A549 (cell line): Measurements from ENCODE around the gene FOXP1. TPM values are rescaled to one million over a fixed set of nuclear protein-coding genes. Genes with fewer than 3 reads are reported as not detected.
"Not testable (repeated sequence)": the region's sequence is repeated elsewhere in the genome, so short reads cannot be mapped to it uniquely, and the experiment has no call there.

ENCODE experiments used
- ATAC-seq, 2 experiments: fragments of 200-7000 bp in 1 of 2; fragments of >200 bp in 1 of 2; cut with Nextera tagmentation in 1 of 2; cut with Tn5 transposase in 1 of 2; 3 replicates each; pipeline versions ENCODE4 v1.8.0 to v1.9.1; 2018 to 2020; ENCODE audit warnings: mild to moderate bottlenecking in 1 of 2, moderate library complexity in 1 of 2
- CTCF ChIA-PET: fragments of 300-600 bp; sonication (Branson Sonifier 250); formaldehyde crosslinking; extraction: SDS; loops from one replicate; lab custom pipeline; 2021; ENCODE audit warnings: antibody characterized with exemption, inconsistent platforms; lab: Yijun Ruan, JAX
- POLR2A ChIA-PET: fragments of 350-600 bp; formaldehyde crosslinking; extraction: SDS; loops from one replicate; lab custom pipeline; 2021; ENCODE audit warnings: antibody characterized with exemption, inconsistent platforms; lab: Yijun Ruan, JAX
- DNase-seq, 2 experiments: peaks; one replicate each; pipeline versions ENCODE4 v3.0.0 to v3.0.0-alpha.2; 2011 to 2016; ENCODE audit warnings: low read depth in 1 of 2, low spot score in 1 of 2
- FAIRE-seq: peaks from 2 replicates; lab custom pipeline; 2011; peaks lifted over from hg19 to GRCh38; lab: Jason Lieb, UNC
- H3K27ac ChIP-seq, 2 experiments: fragments of >200 bp; sonication (Bioruptor Twin); formaldehyde crosslinking; 3 replicates each; pipeline ENCODE4 v1.5.1; 2016 to 2017
- H3K4me1 ChIP-seq: fragments of >200 bp; sonication (Bioruptor Twin); formaldehyde crosslinking; 3 replicates; pipeline ENCODE4 v1.6.1; 2016
- H3K4me2 ChIP-seq: fragments of >200 bp; sonication (Bioruptor Twin); formaldehyde crosslinking; 3 replicates; pipeline ENCODE4 v1.6.1; 2016
- H3K4me3 ChIP-seq: fragments of >200 bp; sonication (Bioruptor Twin); formaldehyde crosslinking; 3 replicates; pipeline ENCODE4 v1.5.1; 2016
- H3K9me3 ChIP-seq: fragments of >200 bp; sonication (Bioruptor Twin); formaldehyde crosslinking; 3 replicates; pipeline ENCODE4 v1.6.1; 2016
- CHD2 ChIP-seq: fragments of 150-350 bp; IDR thresholded peaks from 2 replicates; pipeline ENCODE4 v1.6.1; 2014; ENCODE audit warnings: low read length; ENCODE audit not compliant: partially characterized antibody
- CHD4 ChIP-seq: fragments of 200-600 bp; sonication (generic); IDR thresholded peaks from 2 replicates; pipeline ENCODE4 v1.6.1; 2016; ENCODE audit warnings: antibody characterized with exemption, mild to moderate bottlenecking, borderline replicate concordance
- EHMT2 ChIP-seq: fragments of 200-600 bp; sonication (generic); IDR thresholded peaks from 2 replicates; pipeline ENCODE4 v1.6.1; 2016; ENCODE audit warnings: antibody characterized with exemption, low read depth, mild to moderate bottlenecking, moderate library complexity
- FOSB ChIP-seq: fragments of 250-450 bp; sonication (Bioruptor Pico); IDR thresholded peaks from 2 replicates; pipeline ENCODE4 v1.5.0; 2020; ENCODE audit warnings: mild to moderate bottlenecking, moderate library complexity
- FOXS1 ChIP-seq: fragments of 250-450 bp; sonication (Bioruptor Pico); IDR thresholded peaks from 2 replicates; pipeline ENCODE4 v1.5.0; 2020; ENCODE audit warnings: mild to moderate bottlenecking, moderate library complexity
- KDM1A ChIP-seq: fragments of 200-600 bp; sonication (generic); IDR thresholded peaks from 2 replicates; pipeline ENCODE4 v1.6.1; 2016; ENCODE audit warnings: low read depth, mild to moderate bottlenecking
- KDM5A ChIP-seq: fragments of 200-600 bp; sonication (generic); IDR thresholded peaks from 2 replicates; pipeline ENCODE4 v1.6.1; 2016; ENCODE audit warnings: antibody characterized with exemption, mild to moderate bottlenecking
- MAFK ChIP-seq: fragments of 450-650 bp; IDR thresholded peaks from 2 replicates; pipeline ENCODE4 v1.6.1; 2014; ENCODE audit not compliant: partially characterized antibody
- MYC ChIP-seq: IDR thresholded peaks from 2 replicates; pipeline ENCODE4 v1.6.1; 2012; ENCODE audit warnings: mild to moderate bottlenecking, inconsistent platforms, low read length, improper control_type of control experiment, borderline replicate concordance
- NPAS2 ChIP-seq: fragments of 250-450 bp; sonication (Bioruptor Pico); IDR thresholded peaks from 2 replicates; pipeline ENCODE4 v1.8.0; 2022; ENCODE audit warnings: mild to moderate bottlenecking, moderate library complexity, borderline replicate concordance
- PHF8 ChIP-seq: fragments of 200-600 bp; sonication (generic); IDR thresholded peaks from 2 replicates; pipeline ENCODE4 v1.6.1; 2016; ENCODE audit warnings: low read depth, mild to moderate bottlenecking, antibody characterized with exemption, moderate library complexity, borderline replicate concordance
- POLR2A ChIP-seq: IDR thresholded peaks from 2 replicates; pipeline ENCODE4 v1.6.1; 2012; ENCODE audit warnings: mild to moderate bottlenecking, low read length
- POLR2AphosphoS2 ChIP-seq: conservative IDR thresholded peaks from 2 replicates; pipeline ENCODE4 v1.6.1; 2012; ENCODE audit warnings: low read length, improper control_type of control experiment, inconsistent platforms
- RFX5 ChIP-seq: fragments of 450-650 bp; IDR thresholded peaks from 2 replicates; pipeline ENCODE4 v1.7.1; 2014; ENCODE audit warnings: antibody characterized with exemption, mild to moderate bottlenecking, moderate library complexity
- SMC3 ChIP-seq: fragments of >200 bp; sonication (Bioruptor Twin); formaldehyde crosslinking; IDR thresholded peaks from 3 replicates; pipeline ENCODE4 v1.6.1; 2018; ENCODE audit warnings: inconsistent platforms
- SREBF2 ChIP-seq: fragments of 450-650 bp; IDR thresholded peaks from 2 replicates; pipeline ENCODE4 v1.6.1; 2014; ENCODE audit warnings: mild to moderate bottlenecking, moderate library complexity
- TP53 ChIP-seq: fragments of 250-450 bp; sonication (Bioruptor Pico); IDR thresholded peaks from 2 replicates; pipeline ENCODE4 v1.5.0; 2021; ENCODE audit warnings: mild to moderate bottlenecking, moderate library complexity
- ZFP36 ChIP-seq: fragments of 450-650 bp; IDR thresholded peaks from 2 replicates; pipeline ENCODE4 v1.6.1; 2014; ENCODE audit warnings: borderline replicate concordance; ENCODE audit not compliant: partially characterized antibody
- ZNF302 ChIP-seq: fragments of 250-450 bp; sonication (Bioruptor Pico); IDR thresholded peaks from 2 replicates; pipeline ENCODE4 v1.9.0; 2021; ENCODE audit warnings: inconsistent platforms, mild to moderate bottlenecking, moderate library complexity
- WGBS: methylation state at CpG from one replicate; pipeline ENCODE4 v1.1.6; 2017; ENCODE audit errors: missing lambda C conversion rate; 5-methylcytosine and 5-hydroxymethylcytosine counted together
- polyA plus RNA-seq, 4 experiments: library from polyadenylated mRNA; depleted of rRNA in 3 of 4; stranded (reverse); fragments of >200 nt; fragmentation: RNase III in 1 of 4; extraction: RNeasy Plus Mini Kit Qiagen cat#74134 plus additional on column Dnase treatment in 1 of 4; gene quantifications; 2 replicates in 3 of 4; 3 replicates in 1 of 4; pipeline ENCODE4 v1.2.3, GENCODE V29; 2011 to 2017
- TF ChIP-seq, protein P1 (sequence below): fragments of >200 bp; sonication (Bioruptor Twin); formaldehyde crosslinking; IDR thresholded peaks from 3 replicates; pipeline ENCODE4 v1.5.1; 2016
- TF ChIP-seq, protein P2 (sequence below): fragments of 250-450 bp; sonication (Bioruptor Pico); IDR thresholded peaks from 2 replicates; pipeline ENCODE4 v1.5.0; 2021; ENCODE audit warnings: mild to moderate bottlenecking, moderate library complexity, borderline replicate concordance
- TF ChIP-seq, protein P3 (sequence below): IDR thresholded peaks from 2 replicates; pipeline ENCODE4 v1.6.1; 2012
- TF ChIP-seq, protein P4 (sequence below): fragments of >200 bp; sonication (Bioruptor Twin); formaldehyde crosslinking; IDR thresholded peaks from 2 replicates; pipeline ENCODE4 v1.6.1; 2016
- TF ChIP-seq, protein P5 (sequence below): fragments of 150-350 bp; IDR thresholded peaks from 2 replicates; pipeline ENCODE4 v1.6.1; 2014; ENCODE audit warnings: low read depth, mild to moderate bottlenecking, low read length
- TF ChIP-seq, protein P6 (sequence below): fragments of 450-650 bp; IDR thresholded peaks from 2 replicates; pipeline ENCODE4 v1.6.1; 2014; ENCODE audit warnings: antibody characterized with exemption

FOXP1 gene
- polyA plus RNA-seq, 2 of the 4 experiments (the other 2 are of a cell fraction), result 12.8 to 13.9 TPM

DNA sequence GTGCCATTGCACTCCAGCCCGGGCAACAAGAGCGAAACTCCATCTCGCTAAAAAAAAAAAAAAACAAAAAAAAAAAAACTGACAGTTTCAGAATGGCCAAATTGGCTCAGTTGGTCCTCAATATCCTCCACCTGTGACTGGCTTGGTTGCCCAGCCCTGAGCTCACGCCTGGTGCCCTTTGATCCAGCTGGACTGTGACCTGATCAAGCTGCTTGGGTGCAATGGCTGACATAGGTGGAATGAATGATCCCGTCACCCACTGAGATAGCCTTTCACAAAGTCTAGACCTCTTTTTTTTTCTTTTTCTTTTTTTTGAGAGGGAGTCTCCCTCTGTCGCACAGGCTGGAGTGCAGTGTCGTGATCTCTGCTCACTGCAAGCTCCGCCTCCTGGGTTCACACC is 254.6 kb downstream of the FOXP1 start:
- ATAC-seq, result no peak
- WGBS, result 91% methylated on average over 8 of the region's 8 CpGs
- POLR2A ChIA-PET, result no interaction called here
- Histone ChIP-seq H3K27ac (no peak overlapping the region), H3K4me2 (no peak overlapping the region), H3K4me1 (no peaks in the 10 kb centered on the region), H3K4me3 (no peak overlapping the region), H3K9me3 (no peaks in the 10 kb centered on the region)
- DNase-seq, result no peak
- CTCF ChIA-PET, result interaction anchor here (0.7 kb wide), 1 partner anchor 176 kb away, joined by 3 read pairs; no protein-coding TSS in a partner anchor
- no peak for FAIRE-seq
- TF ChIP-seq MYC (no peak), RFX5 (no peak), SREBF2 (no peak), CHD4 (no peak)
- TF ChIP-seq, protein P1, sequence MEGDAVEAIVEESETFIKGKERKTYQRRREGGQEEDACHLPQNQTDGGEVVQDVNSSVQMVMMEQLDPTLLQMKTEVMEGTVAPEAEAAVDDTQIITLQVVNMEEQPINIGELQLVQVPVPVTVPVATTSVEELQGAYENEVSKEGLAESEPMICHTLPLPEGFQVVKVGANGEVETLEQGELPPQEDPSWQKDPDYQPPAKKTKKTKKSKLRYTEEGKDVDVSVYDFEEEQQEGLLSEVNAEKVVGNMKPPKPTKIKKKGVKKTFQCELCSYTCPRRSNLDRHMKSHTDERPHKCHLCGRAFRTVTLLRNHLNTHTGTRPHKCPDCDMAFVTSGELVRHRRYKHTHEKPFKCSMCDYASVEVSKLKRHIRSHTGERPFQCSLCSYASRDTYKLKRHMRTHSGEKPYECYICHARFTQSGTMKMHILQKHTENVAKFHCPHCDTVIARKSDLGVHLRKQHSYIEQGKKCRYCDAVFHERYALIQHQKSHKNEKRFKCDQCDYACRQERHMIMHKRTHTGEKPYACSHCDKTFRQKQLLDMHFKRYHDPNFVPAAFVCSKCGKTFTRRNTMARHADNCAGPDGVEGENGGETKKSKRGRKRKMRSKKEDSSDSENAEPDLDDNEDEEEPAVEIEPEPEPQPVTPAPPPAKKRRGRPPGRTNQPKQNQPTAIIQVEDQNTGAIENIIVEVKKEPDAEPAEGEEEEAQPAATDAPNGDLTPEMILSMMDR, result no peak

DNA sequence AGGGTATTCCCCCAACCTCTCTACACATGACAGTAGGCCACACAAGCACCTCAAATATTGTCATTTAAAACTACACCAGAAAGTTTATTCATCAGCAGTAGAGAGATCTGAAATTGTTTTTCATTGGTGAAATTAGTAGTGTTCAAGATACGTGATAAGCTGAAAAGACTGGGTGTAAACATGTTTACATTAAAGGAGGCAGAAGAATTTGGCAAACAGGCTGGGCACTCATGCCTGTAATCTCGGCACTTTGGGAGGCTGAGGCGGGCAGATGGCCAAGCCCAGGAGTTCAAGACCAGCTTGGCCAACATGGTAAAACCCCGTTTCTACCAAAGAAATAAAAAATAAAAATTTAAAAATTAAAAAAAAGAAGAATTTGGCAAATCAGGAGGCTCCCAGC is 255.6 kb downstream of the FOXP1 start:
- CTCF ChIA-PET, result interaction anchor here (1.2 kb wide), 1 partner anchor 15 kb away, joined by 3 read pairs; no protein-coding TSS in a partner anchor
- WGBS, result 81% methylated on average over 4 of the region's 4 CpGs
- ATAC-seq, result no peak

DNA sequence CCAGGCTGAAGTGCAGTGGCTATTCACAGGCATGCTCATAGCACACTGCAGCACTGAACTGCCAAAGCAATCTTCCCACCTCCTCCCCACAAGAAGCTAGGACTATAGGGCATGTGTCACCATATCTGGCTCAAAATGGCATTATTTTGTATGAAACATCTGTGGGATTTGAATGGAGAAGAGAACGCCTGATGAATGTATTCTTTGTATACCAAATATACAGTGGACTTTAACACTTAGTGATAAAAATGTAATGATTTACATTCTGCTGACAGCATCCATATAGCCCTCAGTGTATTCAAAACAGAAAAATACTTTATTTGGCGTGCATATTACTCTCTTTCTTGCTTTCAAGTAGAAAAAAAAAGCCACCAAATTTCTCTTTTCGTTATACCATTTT is 257.8 kb downstream of the FOXP1 start:
- H3K4me1 ChIP-seq, result no peaks in the 10 kb centered on the region
- DNase-seq, result no peak
- CTCF ChIA-PET, result no interaction called here
- FAIRE-seq, result no peak
- H3K4me2 ChIP-seq, result no peak overlapping the region
- TF ChIP-seq NPAS2, result no peak
- no peak for TF ChIP-seq SMC3
- TF ChIP-seq KDM1A, result no peak
- no peak for TF ChIP-seq MAFK
- TF ChIP-seq TP53, result no peak
- TF ChIP-seq, protein P2, sequence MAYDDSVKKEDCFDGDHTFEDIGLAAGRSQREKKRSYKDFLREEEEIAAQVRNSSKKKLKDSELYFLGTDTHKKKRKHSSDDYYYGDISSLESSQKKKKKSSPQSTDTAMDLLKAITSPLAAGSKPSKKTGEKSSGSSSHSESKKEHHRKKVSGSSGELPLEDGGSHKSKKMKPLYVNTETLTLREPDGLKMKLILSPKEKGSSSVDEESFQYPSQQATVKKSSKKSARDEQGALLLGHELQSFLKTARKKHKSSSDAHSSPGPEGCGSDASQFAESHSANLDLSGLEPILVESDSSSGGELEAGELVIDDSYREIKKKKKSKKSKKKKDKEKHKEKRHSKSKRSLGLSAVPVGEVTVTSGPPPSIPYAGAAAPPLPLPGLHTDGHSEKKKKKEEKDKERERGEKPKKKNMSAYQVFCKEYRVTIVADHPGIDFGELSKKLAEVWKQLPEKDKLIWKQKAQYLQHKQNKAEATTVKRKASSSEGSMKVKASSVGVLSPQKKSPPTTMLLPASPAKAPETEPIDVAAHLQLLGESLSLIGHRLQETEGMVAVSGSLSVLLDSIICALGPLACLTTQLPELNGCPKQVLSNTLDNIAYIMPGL, result no peak
- no peak for TF ChIP-seq ZFP36
- TF ChIP-seq POLR2AphosphoS2, result no peak
- TF ChIP-seq, protein P3, sequence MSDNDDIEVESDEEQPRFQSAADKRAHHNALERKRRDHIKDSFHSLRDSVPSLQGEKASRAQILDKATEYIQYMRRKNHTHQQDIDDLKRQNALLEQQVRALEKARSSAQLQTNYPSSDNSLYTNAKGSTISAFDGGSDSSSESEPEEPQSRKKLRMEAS, result no peak
- no peak for TF ChIP-seq RFX5
- no peak for TF ChIP-seq MYC
- TF ChIP-seq CHD2, result no peak
- no peak for TF ChIP-seq FOSB (CRISPR knock-in tag)
- no peak for TF ChIP-seq POLR2A
- no peak for TF ChIP-seq FOXS1 (CRISPR knock-in tag)
- TF ChIP-seq PHF8, result no peak
- TF ChIP-seq, protein P4, sequence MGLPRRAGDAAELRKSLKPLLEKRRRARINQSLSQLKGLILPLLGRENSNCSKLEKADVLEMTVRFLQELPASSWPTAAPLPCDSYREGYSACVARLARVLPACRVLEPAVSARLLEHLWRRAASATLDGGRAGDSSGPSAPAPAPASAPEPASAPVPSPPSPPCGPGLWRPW, result no peak
- TF ChIP-seq, protein P5, sequence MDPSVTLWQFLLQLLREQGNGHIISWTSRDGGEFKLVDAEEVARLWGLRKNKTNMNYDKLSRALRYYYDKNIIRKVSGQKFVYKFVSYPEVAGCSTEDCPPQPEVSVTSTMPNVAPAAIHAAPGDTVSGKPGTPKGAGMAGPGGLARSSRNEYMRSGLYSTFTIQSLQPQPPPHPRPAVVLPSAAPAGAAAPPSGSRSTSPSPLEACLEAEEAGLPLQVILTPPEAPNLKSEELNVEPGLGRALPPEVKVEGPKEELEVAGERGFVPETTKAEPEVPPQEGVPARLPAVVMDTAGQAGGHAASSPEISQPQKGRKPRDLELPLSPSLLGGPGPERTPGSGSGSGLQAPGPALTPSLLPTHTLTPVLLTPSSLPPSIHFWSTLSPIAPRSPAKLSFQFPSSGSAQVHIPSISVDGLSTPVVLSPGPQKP, result no peak
- TF ChIP-seq, protein P6, sequence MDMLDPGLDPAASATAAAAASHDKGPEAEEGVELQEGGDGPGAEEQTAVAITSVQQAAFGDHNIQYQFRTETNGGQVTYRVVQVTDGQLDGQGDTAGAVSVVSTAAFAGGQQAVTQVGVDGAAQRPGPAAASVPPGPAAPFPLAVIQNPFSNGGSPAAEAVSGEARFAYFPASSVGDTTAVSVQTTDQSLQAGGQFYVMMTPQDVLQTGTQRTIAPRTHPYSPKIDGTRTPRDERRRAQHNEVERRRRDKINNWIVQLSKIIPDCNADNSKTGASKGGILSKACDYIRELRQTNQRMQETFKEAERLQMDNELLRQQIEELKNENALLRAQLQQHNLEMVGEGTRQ, result no peak
- no peak for ATAC-seq
- H3K9me3 ChIP-seq, result no peaks in the 10 kb centered on the region
- POLR2A ChIA-PET, result no interaction called here
- H3K27ac ChIP-seq, result no peak overlapping the region
- WGBS, result 62% methylated on average over 3 of the region's 3 CpGs
- H3K4me3 ChIP-seq, result no peak overlapping the region

More for the DNA sequence above, 255.6 kb downstream of the FOXP1 start:
- FAIRE-seq (no peak), DNase-seq (no peak)
- H3K4me1 ChIP-seq, result no peaks in the 10 kb centered on the region
- no peak overlapping the region for H3K27ac ChIP-seq
- H3K4me2 ChIP-seq, result no peak overlapping the region
- no peak for TF ChIP-seq PHF8
- TF ChIP-seq CHD2, result no peak
- TF ChIP-seq KDM5A, result no peak
- TF ChIP-seq ZFP36, result no peak
- no peak for TF ChIP-seq EHMT2
- no peak for TF ChIP-seq ZNF302 (CRISPR knock-in tag)
- H3K9me3 ChIP-seq, result no peaks in the 10 kb centered on the region
- H3K4me3 ChIP-seq, result no peak overlapping the region
- POLR2A ChIA-PET, result no interaction called here

DNA sequence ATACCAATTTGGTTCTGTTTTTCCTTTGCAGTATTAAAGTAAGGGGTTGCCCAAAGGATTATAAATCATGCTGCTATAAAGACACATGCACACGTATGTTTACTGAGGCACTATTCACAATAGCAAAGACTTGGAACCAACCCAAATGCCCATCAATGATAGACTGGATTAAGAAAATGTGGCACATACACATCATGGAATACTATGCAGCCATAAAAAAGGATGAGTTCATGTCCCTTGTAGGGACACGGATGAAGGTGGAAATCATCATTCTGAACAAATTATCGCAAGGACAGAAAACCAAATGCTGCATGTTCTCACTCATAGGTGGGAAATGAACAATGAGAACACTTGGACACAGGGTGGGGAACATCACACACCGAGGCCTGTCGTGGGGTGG is 259.3 kb downstream of the FOXP1 start:
- ATAC-seq, H3K4me2 ChIP-seq, H3K27ac ChIP-seq, DNase-seq, H3K4me3 ChIP-seq, H3K4me1 ChIP-seq, H3K9me3 ChIP-seq, POLR2A ChIA-PET, CTCF ChIA-PET, FAIRE-seq: not testable (repeated sequence)
- 94% methylated on average over 4 of the region's 5 CpGs for WGBS
